NT2/D1 (cell line): Measurements from ENCODE around the gene PAQR9.

Source experiments
- SUZ12 ChIP-seq: IDR thresholded peaks from 2 replicates; pipeline ENCODE4 v1.6.1; 2011; ENCODE audit not compliant: insufficient read length, insufficient read depth; ENCODE audit errors: extremely low read depth
- YY1 ChIP-seq: IDR thresholded peaks from 2 replicates; pipeline ENCODE4 v1.6.1; 2011; ENCODE audit not compliant: insufficient read length, insufficient read depth

DNA sequence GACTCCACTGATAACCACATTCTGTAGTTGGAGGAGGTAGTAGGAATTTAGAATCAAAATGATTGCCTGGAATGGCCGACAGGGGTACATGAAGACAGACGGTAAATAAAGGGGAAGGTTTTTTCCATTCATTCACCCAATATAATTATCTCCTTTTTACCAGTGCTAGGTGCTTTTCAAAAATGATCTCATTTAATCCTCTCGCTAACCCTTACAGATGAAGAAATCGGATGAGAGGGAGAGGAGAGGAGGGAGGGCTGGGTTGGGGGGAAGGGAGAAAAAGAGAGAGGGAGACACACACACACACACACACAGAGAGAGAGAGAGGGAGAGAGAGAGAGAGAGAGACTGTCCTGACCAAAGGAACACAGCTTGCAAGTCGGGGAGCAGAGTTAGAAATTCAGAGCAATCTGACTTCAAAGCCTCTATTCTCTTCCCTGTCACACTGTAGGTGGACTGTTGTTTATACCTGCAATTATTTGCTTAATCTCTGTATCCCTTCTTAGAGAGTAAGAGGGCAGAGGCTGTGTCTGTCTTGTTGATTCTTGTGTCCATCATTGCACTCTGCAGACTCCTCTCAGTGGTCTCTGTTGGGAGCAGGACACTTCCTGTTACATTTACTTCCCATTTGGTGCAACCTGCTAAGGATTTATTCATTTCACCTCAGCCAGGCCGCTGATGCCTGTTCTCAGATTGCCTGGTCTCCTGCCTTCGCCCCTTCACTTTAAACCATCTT lies 18.7 kb upstream of the PAQR9 start:
- no peak for TF ChIP-seq YY1
- no peak for TF ChIP-seq SUZ12
